Raji (cell line): ENCODE measurements around the gene CACHD1.

Source experiments
- POLR2A ChIP-seq: IDR thresholded peaks from 2 replicates; pipeline ENCODE4 v1.6.1; 2011; ENCODE audit warnings: low read depth, low read length, control low read depth; ENCODE audit not compliant: insufficient read depth

The CACHD1 gene

GRCh38 chr1:64686828-64687724 lies 217.1 kb downstream of the CACHD1 start:
- TF ChIP-seq POLR2A, result no peak

DNA sequence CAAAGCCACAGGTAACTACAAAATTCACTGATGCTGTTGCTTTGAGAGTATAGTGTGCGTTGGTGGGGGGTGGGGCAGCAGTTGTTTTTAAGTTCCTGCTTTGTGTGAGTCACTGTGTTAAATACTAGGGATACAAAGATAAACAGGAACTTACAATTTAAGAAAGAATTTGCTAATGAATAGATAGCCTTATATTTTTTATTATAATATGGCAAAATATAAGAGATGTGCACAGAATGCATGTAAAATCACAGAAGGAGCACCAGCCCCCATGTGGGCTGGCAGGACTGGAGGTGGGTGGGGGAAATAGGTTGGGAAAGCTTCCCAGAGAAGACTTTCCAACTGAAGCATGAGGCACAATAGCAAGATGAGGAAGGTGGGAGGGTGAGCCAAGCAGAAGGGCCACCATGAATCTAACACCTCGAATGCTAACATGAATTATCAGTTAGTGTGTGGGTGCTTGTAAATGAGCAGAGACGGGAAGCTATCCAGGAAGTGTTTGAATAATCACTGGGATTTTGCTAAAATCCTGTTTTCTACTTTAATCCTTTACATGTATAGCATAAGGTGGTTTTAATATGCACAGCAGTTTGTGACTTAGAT lies 217.9 kb downstream of the CACHD1 start:
- no peak for TF ChIP-seq POLR2A

DNA sequence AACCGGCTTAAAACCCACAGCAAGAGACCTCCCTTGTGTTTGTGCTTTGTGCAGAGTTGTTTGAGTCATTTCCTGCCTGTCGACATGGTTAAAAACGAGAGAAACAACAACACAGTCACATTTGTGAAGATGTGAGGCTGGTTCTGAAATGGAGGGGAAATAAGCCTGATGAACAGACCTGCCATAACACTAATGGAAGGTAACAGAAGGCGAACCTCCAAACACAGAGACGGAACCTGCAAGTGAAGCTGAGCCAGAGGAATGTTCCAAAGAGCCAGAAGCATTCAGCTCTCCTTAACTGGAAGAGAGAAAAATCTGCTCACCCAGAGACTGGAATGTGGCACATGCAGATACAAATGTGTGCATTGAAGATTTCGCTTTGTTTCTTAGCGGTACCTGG lies 221.7 kb downstream of the CACHD1 start:
- no peak for TF ChIP-seq POLR2A

- no peak for TF ChIP-seq POLR2A
Measured at GRCh38 chr1:64692911-64693310, 223.0 kb downstream of the CACHD1 start.

GRCh38 chr1:64693406-64693805 lies 223.5 kb downstream of the CACHD1 start:
- TF ChIP-seq POLR2A, result no peak

GRCh38 chr1:64696879-64697278 lies 226.9 kb downstream of the CACHD1 start:
- no peak for TF ChIP-seq POLR2A

DNA sequence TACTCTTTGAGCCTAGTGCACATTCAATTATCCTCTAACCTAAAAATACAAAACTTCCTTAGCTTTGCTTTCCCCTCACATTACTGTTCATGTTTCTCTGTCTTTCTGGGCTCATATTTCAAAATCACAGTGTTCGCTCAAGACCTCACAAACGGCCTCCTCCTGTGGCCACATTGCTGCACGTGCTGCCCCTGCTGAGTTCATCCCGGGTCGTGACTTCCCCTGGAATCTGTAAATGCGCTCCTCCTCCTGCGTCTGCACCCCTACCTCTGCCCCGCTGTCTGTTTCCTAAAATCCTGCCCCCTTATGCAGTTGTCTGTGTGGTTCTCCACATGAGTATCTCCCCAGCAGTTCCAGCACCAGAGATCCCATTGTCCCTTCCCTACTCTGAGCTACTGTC lies 229.4 kb downstream of the CACHD1 start:
- TF ChIP-seq POLR2A, result no peak

DNA sequence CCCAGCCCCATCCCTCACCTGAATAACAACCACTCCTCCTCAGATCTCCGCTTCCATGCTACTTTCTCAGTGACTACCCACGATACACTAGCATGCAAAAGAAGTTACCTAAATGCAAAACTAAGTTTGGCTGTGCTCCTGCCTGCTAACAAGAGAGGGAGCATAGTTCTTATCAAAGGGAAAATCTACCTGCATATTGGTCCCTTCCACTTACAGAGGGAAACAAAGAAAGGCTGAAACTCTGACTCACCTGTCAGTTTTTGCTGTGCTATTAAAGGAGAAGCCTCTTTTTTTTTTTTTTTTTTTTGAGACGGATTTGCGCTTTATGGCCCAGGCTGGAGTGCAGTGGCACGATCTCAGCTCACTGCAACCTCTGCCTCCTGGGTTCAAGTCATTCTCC lies 231.1 kb downstream of the CACHD1 start:
- TF ChIP-seq POLR2A, result no peak

- TF ChIP-seq POLR2A, result no peak
Measured at GRCh38 chr1:64701886-64702285, 232.0 kb downstream of the CACHD1 start.

DNA sequence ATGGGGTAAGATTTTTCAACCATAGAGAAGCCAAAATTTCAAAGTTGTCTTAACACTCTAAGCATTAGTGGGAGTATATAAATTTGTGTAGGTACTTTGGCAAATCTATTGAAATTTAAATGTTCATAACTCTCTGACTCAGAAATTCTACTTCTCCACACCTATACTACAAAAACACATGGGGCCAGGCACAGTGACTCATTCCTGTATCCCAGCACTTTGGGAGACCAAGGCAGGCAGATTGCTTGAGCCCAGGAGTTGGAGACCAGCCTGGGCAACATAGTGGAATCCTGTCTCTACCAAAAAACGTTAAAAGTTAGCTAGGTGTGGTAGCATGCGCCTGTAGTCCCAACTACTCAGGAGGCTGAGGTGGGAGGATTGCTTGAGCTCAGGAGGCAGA lies 233.7 kb downstream of the CACHD1 start:
- TF ChIP-seq POLR2A, result no peak

- no peak for TF ChIP-seq POLR2A
Measured at GRCh38 chr1:64705591-64705990, 235.7 kb downstream of the CACHD1 start.

- no peak for TF ChIP-seq POLR2A
Measured at GRCh38 chr1:64711266-64711665, 241.3 kb downstream of the CACHD1 start.

- no peak for TF ChIP-seq POLR2A
Measured at GRCh38 chr1:64712049-64712448, 242.1 kb downstream of the CACHD1 start.

GRCh38 chr1:64715186-64715585 lies 245.3 kb downstream of the CACHD1 start:
- no peak for TF ChIP-seq POLR2A

DNA sequence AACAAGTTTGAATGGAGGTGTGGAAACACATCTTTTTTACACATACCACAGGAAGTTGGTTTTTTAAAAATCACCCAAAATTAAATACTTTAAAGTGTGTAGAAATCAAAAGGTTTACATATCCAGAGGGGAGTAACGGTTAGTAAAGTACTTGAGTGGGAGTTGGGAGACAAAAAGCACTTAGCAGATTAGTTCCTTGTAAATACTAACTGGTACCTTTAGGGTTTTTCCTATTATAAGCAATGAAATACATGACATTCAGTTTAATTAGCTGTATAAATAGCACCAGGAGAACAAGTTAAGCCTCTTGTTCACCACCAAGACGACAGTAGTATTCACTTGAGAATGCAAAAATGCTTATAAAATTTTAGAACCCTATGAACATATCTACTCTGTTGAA lies 251.2 kb downstream of the CACHD1 start:
- TF ChIP-seq POLR2A, result no peak

DNA sequence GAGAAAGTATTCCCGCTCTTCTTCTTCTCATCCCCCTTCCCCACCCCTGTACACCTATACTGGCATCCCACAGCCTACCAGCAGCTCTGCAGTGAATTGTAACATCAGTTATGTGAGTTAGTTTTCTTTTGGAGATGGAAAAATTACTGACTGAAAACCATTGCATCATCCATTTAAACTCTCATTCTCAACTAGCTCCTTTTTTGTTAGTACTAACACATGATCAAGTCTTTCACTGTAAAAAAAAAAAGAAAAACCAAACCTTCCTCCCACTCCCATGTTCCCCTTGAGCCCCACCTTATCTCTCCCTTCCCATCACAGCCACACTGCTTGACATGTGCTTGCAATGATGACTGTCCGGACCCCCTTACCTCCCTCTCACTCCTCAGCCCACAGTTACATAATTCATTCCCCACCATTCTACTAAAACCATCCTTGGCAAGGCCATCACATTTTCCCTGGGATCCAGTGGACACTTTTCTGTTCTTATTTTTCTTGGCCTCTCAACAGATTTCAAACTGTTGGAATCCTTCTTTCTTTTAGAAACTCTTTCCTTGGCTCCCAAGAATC lies 251.7 kb downstream of the CACHD1 start:
- TF ChIP-seq POLR2A, result no peak

- TF ChIP-seq POLR2A, result no peak
Measured at GRCh38 chr1:64727861-64728260, 257.9 kb downstream of the CACHD1 start.
